Esophagus (tissue), 2 donors: ENCODE data around the gene FAM53B. TPM values are rescaled to one million over a fixed set of nuclear protein-coding genes. Genes with fewer than 3 reads are reported as not detected.

Source experiments
- H3K27ac ChIP-seq, 2 donors: one replicate each; pipeline ENCODE4 v1.5.1; 2013; ENCODE audit warnings: low read depth in 2 of 2, mild to moderate bottlenecking in 2 of 2, inconsistent platforms in 1 of 2, low read length in 1 of 2, moderate library complexity in 1 of 2
- H3K27me3 ChIP-seq, 2 donors: one replicate each; pipeline ENCODE4 v1.6.1; 2013; ENCODE audit warnings: low read length in 2 of 2, control low read depth in 1 of 2, mild to moderate bottlenecking in 1 of 2; ENCODE audit not compliant: insufficient read depth in 2 of 2, control insufficient read depth in 1 of 2
- H3K36me3 ChIP-seq, 2 donors: one replicate each; pipeline ENCODE4 v1.6.1; 2013; ENCODE audit warnings: low read length in 1 of 2; ENCODE audit not compliant: control insufficient read depth in 2 of 2, insufficient read depth in 2 of 2
- H3K4me1 ChIP-seq, 2 donors: one replicate each; pipeline ENCODE4 v1.6.1; 2013; ENCODE audit warnings: low read length in 1 of 2; ENCODE audit not compliant: control insufficient read depth in 2 of 2, insufficient read depth in 2 of 2
- H3K4me3 ChIP-seq, 2 donors: one replicate each; pipeline ENCODE4 v1.5.1; 2013; ENCODE audit warnings: low read length in 2 of 2, mild to moderate bottlenecking in 2 of 2, low read depth in 1 of 2, moderate library complexity in 1 of 2
- H3K9me3 ChIP-seq, 2 donors: one replicate each; pipeline ENCODE4 v1.6.1; 2013; ENCODE audit warnings: mild to moderate bottlenecking in 2 of 2, low read depth in 1 of 2, low read length in 1 of 2, moderate library complexity in 1 of 2; ENCODE audit not compliant: control insufficient read depth in 2 of 2, insufficient read depth in 1 of 2
- WGBS, 2 donors: extraction: QIAGEN DNeasy Blood & Tissue Kit; methylation state at CpG; one replicate each; pipeline ENCODE4 v1.1.7; 2013; 5-methylcytosine and 5-hydroxymethylcytosine counted together
- polyA plus RNA-seq, 2 donors: library from polyadenylated mRNA; stranded (reverse); fragments of 200-250 nt; gene quantifications; one replicate each; pipeline ENCODE4 v1.2.3, GENCODE V29; 2013
- donor health status: healthy with polysubstance abuse.
- donor health status: Bipolar disorder and iron deficiency.

The FAM53B gene
- polyA plus RNA-seq, 2 donors = 9.0 to 16.8 TPM

GRCh38 chr10:124596962-124597845 is 147.0 kb downstream of the FAM53B start:
- no peak overlapping the region for H3K27ac ChIP-seq
- 73 to 75% methylated on average over 21 of the region's 21 CpGs for WGBS, 2 donors
- no peak overlapping the region for H3K4me3 ChIP-seq
- H3K4me1 ChIP-seq = no peaks in the 10 kb centered on the region
- peaks cover 0 to 2% of the 10 kb centered on the region in 2 donors for H3K36me3 ChIP-seq
- H3K27me3 ChIP-seq = no peaks in the 10 kb centered on the region
- H3K9me3 ChIP-seq = no peaks in the 10 kb centered on the region

GRCh38 chr10:124596116-124596785 is 147.9 kb downstream of the FAM53B start:
- no peak overlapping the region for H3K4me3 ChIP-seq
- peaks cover 0 to 2% of the 10 kb centered on the region in 2 donors for H3K36me3 ChIP-seq
- H3K27me3 ChIP-seq = no peaks in the 10 kb centered on the region
- no peak overlapping the region for H3K27ac ChIP-seq
- WGBS, 2 donors = 87 to 92% methylated on average over 18 of the region's 18 CpGs
- H3K4me1 ChIP-seq = no peaks in the 10 kb centered on the region
- H3K9me3 ChIP-seq = peaks cover 0 to 2% of the 10 kb centered on the region in 2 donors

GRCh38 chr10:124595143-124595883 is 148.9 kb downstream of the FAM53B start:
- no peak overlapping the region for H3K27ac ChIP-seq
- H3K9me3 ChIP-seq = peaks cover 0 to 2% of the 10 kb centered on the region in 2 donors
- no peaks in the 10 kb centered on the region for H3K36me3 ChIP-seq
- WGBS, 2 donors = 93 to 95% methylated on average over 9 of the region's 9 CpGs
- no peaks in the 10 kb centered on the region for H3K27me3 ChIP-seq
- no peaks in the 10 kb centered on the region for H3K4me1 ChIP-seq
- no peak overlapping the region for H3K4me3 ChIP-seq

DNA sequence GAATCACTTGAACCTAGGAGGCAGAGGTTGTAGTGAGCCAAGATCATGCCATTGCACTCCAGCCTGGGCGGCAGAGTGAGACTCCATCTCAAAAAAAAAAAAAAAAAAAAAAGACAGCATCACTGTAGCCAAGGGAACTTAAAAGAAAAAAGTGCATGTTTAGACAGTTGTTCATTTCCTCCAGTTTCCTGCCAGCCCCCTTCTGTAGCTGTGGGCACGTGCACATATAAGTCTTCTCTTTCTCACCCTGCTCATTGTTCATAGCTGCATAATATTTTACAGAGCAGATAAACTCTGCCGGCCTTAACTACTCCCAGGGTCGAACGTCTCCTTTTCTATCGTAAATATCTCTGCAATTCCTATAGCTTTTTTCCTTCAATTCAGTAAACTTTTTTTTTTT is 149.9 kb downstream of the FAM53B start:
- Histone ChIP-seq H3K27me3 (no peaks in the 10 kb centered on the region), H3K9me3 (peaks cover 0 to 2% of the 10 kb centered on the region in 2 donors), H3K4me3 (no peak overlapping the region), H3K27ac (no peak overlapping the region), H3K4me1 (peaks cover 0 to 4% of the 10 kb centered on the region in 2 donors), H3K36me3 (no peaks in the 10 kb centered on the region)
- 82 to 83% methylated on average over 6 of the region's 6 CpGs for WGBS, 2 donors

DNA sequence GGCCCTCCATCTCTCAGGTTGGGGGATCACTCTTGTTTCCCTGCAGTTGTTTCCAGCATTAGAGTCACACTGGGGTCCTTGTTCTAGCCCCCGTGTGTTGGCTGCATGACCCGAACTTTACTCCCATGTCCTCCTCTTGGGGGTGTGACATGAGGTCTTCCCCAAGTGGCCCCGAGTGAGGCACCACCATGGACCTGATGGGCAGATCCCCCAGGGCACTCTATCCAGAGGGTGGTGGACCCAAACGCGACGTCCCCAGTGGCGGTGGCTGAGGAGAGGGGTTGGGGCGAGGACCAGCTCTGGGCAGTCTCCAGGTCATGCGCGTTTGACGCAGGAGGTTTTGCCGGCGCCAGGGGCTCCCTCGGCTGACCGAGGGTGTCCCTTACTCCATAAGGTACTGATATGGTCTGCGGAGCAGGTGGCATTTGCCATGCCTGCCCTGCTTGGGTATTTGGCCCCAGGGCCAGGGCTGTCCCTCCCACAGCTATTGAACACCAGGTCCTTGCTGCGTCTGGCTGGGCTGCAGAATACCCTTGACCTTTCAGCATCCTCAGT is 150.7 kb downstream of the FAM53B start:
- Histone ChIP-seq H3K27me3 (no peaks in the 10 kb centered on the region), H3K4me3 (no peak overlapping the region), H3K9me3 (peaks cover 0 to 2% of the 10 kb centered on the region in 2 donors), H3K27ac (no peak overlapping the region), H3K4me1 (peaks cover 2 to 11% of the 10 kb centered on the region in 2 donors), H3K36me3 (no peaks in the 10 kb centered on the region)
- WGBS, 2 donors = 93 to 94% methylated on average over 17 of the region's 17 CpGs

DNA sequence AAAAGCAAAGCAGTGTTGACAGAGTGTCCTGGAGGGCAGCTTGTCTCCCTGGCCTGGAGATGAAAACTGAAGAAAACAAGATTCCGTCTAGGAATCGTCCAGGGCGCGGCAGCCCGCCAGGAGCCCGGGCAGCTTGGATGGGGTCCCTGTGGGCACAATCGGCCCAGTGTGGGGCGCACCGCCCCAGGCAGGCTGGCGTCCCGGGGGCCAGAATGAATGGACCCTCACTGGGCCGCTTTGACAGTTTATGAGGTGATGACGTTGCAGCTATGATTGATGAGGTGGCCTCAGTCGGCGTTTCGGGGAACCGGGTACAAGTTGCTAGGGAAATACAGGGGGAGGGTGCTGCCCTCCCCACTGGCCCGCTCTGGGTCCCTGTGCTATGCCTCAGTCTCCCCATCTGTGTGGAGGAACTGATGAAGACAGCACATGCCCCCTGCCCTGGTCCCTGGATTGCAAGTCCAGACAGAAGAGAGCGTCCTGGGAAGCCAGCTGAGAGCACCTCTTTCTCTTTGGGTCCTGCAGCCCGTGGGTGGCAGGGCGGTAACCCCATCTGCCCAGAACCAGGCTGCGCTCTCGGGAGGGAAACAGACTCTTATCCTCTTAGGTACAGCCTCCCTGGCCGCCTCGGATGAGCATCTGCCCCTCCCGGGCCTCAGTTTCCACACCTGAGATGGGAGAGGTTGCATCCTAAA is 151.3 kb downstream of the FAM53B start:
- 92 to 95% methylated on average over 26 of the region's 26 CpGs for WGBS, 2 donors
- no peak overlapping the region for H3K27ac ChIP-seq
- H3K9me3 ChIP-seq = peaks cover 0 to 2% of the 10 kb centered on the region in 2 donors
- no peaks in the 10 kb centered on the region for H3K27me3 ChIP-seq
- peaks cover 2 to 11% of the 10 kb centered on the region in 2 donors for H3K4me1 ChIP-seq
- H3K36me3 ChIP-seq = no peaks in the 10 kb centered on the region
- no peak overlapping the region for H3K4me3 ChIP-seq

DNA sequence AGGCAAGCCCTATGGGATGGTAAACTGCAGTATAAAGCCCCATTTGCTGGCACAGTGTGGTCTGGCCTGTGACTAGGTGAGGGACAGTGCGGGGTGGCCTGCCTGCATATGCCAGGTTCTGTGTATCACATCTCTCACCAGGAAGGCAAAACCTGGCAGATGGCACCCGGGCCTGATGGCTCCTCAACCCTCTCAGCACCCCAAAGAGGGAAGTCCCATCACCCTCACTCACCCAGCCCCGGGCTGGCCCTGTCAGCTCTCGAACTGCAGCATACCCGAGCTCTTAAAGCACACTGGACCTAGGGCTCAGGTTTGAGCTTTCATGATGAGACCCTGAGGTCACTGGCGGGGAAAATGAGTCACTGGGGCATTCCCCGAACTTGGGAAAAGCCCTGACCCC is 152.1 kb downstream of the FAM53B start:
- Histone ChIP-seq H3K9me3 (peaks cover 0 to 2% of the 10 kb centered on the region in 2 donors), H3K4me3 (no peak overlapping the region), H3K27ac (no peak overlapping the region), H3K27me3 (no peaks in the 10 kb centered on the region), H3K4me1 (peaks cover 2 to 11% of the 10 kb centered on the region in 2 donors), H3K36me3 (no peaks in the 10 kb centered on the region)
- 90 to 92% methylated on average over 7 of the region's 7 CpGs for WGBS, 2 donors

GRCh38 chr10:124591123-124591495 is 153.1 kb downstream of the FAM53B start:
- no peaks in the 10 kb centered on the region for H3K36me3 ChIP-seq
- WGBS, 2 donors = 84 to 89% methylated on average over 5 of the region's 5 CpGs
- peaks cover 0 to 2% of the 10 kb centered on the region in 2 donors for H3K9me3 ChIP-seq
- H3K4me1 ChIP-seq = peaks cover 2 to 11% of the 10 kb centered on the region in 2 donors
- H3K27me3 ChIP-seq = no peaks in the 10 kb centered on the region
- H3K27ac ChIP-seq = no peak overlapping the region
- H3K4me3 ChIP-seq = no peak overlapping the region
